Endothelial cell of umbilical vein (primary cell): ENCODE data around the gene TNFRSF1B. TPM values are rescaled to one million over a fixed set of nuclear protein-coding genes. Genes with fewer than 3 reads are reported as not detected.

Experiments
- BruUV-seq: library from RNA; stranded (reverse); fragments of 400-500 nt; replicated peaks from 2 replicates; lab custom pipeline; 2021; lab: Mats Ljungman, UMichigan
- CTCF ChIA-PET: fragments of 300-600, 350-600 bp; sonication (Branson Sonifier 250); formaldehyde crosslinking; loops from one replicate; lab custom pipeline; 2021; ENCODE audit warnings: antibody characterized with exemption, inconsistent platforms; lab: Charles Lee
- POLR2A ChIA-PET: fragments of 300-600, 350-600 bp; sonication (Branson Sonifier 250); formaldehyde crosslinking; loops from one replicate; lab custom pipeline; 2021; ENCODE audit warnings: antibody characterized with exemption, inconsistent platforms; lab: Charles Lee
- DNase-seq: peaks from one replicate; pipeline ENCODE4 v3.0.0-alpha.2; 2011; ENCODE audit warnings: low read depth, low spot score
- FAIRE-seq: peaks from 2 replicates; lab custom pipeline; 2011; peaks lifted over from hg19 to GRCh38; lab: Jason Lieb, UNC
- H2AFZ ChIP-seq: 2 replicates; pipeline ENCODE4 v1.6.0; 2012; ENCODE audit warnings: low read depth, low read length, control low read depth, inconsistent platforms
- H3K27ac ChIP-seq: 2 replicates; pipeline ENCODE4 v1.5.1; 2011; ENCODE audit warnings: low read depth, mild to moderate bottlenecking, control low read depth, low read length, moderate library complexity; ENCODE audit not compliant: insufficient read depth
- H3K27me3 ChIP-seq, 2 experiments: 2 replicates each; pipeline versions ENCODE4 v1.6.0 to v1.6.1; 2011; ENCODE audit warnings: low read length in 2 of 2, mixed read lengths in 1 of 2; ENCODE audit not compliant: control insufficient read depth in 2 of 2, insufficient read depth in 2 of 2
- H3K36me3 ChIP-seq, 2 experiments: 2 replicates in 1 of 2; 3 replicates in 1 of 2; pipeline ENCODE4 v1.5.1; 2011; ENCODE audit warnings: low read length in 2 of 2, mild to moderate bottlenecking in 1 of 2, moderate library complexity in 1 of 2; ENCODE audit not compliant: control insufficient read depth in 2 of 2, insufficient read depth in 2 of 2; ENCODE audit errors: extremely low read depth in 1 of 2
- H3K4me1 ChIP-seq: 3 replicates; pipeline ENCODE4 v1.5.1; 2011; ENCODE audit warnings: mild to moderate bottlenecking, low read length; ENCODE audit not compliant: control insufficient read depth, insufficient read depth; ENCODE audit errors: extremely low read depth
- H3K4me2 ChIP-seq: 2 replicates; pipeline ENCODE4 v1.6.1; 2011; ENCODE audit warnings: low read length, control low read depth, mixed read lengths; ENCODE audit not compliant: insufficient read depth
- H3K4me3 ChIP-seq, 3 experiments: fragments of 200-600 bp in 1 of 3; sonication (generic), shearing (Covaris generic) in 1 of 3; replicated peaks in 1 of 3; 2 replicates each; pipeline ENCODE4 v1.5.1; 2011 to 2016; ENCODE audit warnings: control low read depth in 3 of 3, low read length in 3 of 3, mild to moderate bottlenecking in 2 of 3, inconsistent platforms in 1 of 3, low read depth in 1 of 3, moderate library complexity in 1 of 3; ENCODE audit not compliant: insufficient read depth in 1 of 3
- H3K79me2 ChIP-seq: 2 replicates; pipeline ENCODE4 v1.6.0; 2012; ENCODE audit warnings: low read length, inconsistent platforms; ENCODE audit not compliant: control insufficient read depth, insufficient read depth
- H3K9ac ChIP-seq: replicated peaks from 2 replicates; pipeline ENCODE3; 2011; ENCODE audit warnings: low read length, control low read depth; ENCODE audit not compliant: insufficient read depth; ENCODE audit errors: extremely low read depth
- H3K9me1 ChIP-seq: replicated peaks from 3 replicates; pipeline ENCODE4 v1.6.0; 2011; ENCODE audit warnings: mild to moderate bottlenecking, low read length; ENCODE audit not compliant: control insufficient read depth, insufficient read depth; ENCODE audit errors: extremely low read depth
- H3K9me3 ChIP-seq: replicated peaks from 2 replicates; pipeline ENCODE4 v1.5.1; 2012; ENCODE audit warnings: low read length, inconsistent platforms; ENCODE audit not compliant: control insufficient read depth, insufficient read depth
- H4K20me1 ChIP-seq: replicated peaks from 2 replicates; pipeline ENCODE3; 2011; ENCODE audit warnings: mild to moderate bottlenecking, low read length; ENCODE audit not compliant: control insufficient read depth, insufficient read depth; ENCODE audit errors: extremely low read depth
- EZH2 ChIP-seq: IDR thresholded peaks from 2 replicates; pipeline ENCODE4 v1.6.1; 2012; ENCODE audit warnings: borderline replicate concordance, low read depth, mild to moderate bottlenecking, moderate library complexity, low read length, inconsistent platforms; ENCODE audit not compliant: severe bottlenecking
- FOS ChIP-seq: IDR thresholded peaks from 2 replicates; pipeline ENCODE4 v1.6.1; 2011; ENCODE audit warnings: mild to moderate bottlenecking, low read length, moderate library complexity, borderline replicate concordance; ENCODE audit not compliant: insufficient read depth
- GATA2 ChIP-seq: IDR thresholded peaks from 2 replicates; pipeline ENCODE4 v1.7.0; 2011; ENCODE audit warnings: low read depth, mild to moderate bottlenecking, moderate library complexity, mixed read lengths, low read length; ENCODE audit not compliant: insufficient read length, insufficient read depth
- JUN ChIP-seq: IDR thresholded peaks from 2 replicates; pipeline ENCODE4 v1.6.1; 2011; ENCODE audit warnings: borderline replicate concordance, low read depth; ENCODE audit not compliant: insufficient read length, insufficient read depth
- MYC ChIP-seq: IDR thresholded peaks from one replicate; pipeline ENCODE4 v1.6.1; 2011; ENCODE audit warnings: mild to moderate bottlenecking, low read depth, low read length
- POLR2A ChIP-seq: IDR thresholded peaks from 2 replicates; pipeline ENCODE4 v1.6.1; 2012; ENCODE audit warnings: low read depth, mild to moderate bottlenecking, control low read depth, low read length
- POLR2AphosphoS5 ChIP-seq: IDR thresholded peaks from 2 replicates; pipeline ENCODE4 v1.6.1; 2012; ENCODE audit warnings: low read depth, mild to moderate bottlenecking, control low read depth, low read length, moderate library complexity; ENCODE audit not compliant: insufficient read depth
- dilution Hi-C: fragments of 300-500 bp; cut with MboI; formaldehyde crosslinking; loops from one replicate; pipeline ENCODE4 v1.15.0; 2019; ENCODE audit warnings: low sequenced_read_pairs; ENCODE audit not compliant: extremely low pct_ligation_motif_present
- intact Hi-C: fragments of 100-400 bp; cut with micrococcal nuclease; formaldehyde crosslinking; loops from one replicate; pipeline ENCODE4 v1.10.0; 2022
- polyA plus RNA-seq, 4 experiments: library from polyadenylated mRNA; depleted of rRNA in 3 of 4; stranded (reverse) in 3 of 4; unstranded in 1 of 4; fragments of >200 nt; gene quantifications; 2 replicates each; pipeline versions ENCODE4 v1.2.1 to v1.2.3, GENCODE V29; 2011 to 2012; ENCODE audit warnings: missing spikeins in 1 of 4
- total RNA-seq: library from RNA; stranded (reverse); gene quantifications from 2 replicates; pipeline ENCODE4 v1.2.3, GENCODE V29; 2021
- TF ChIP-seq, protein P1 (sequence below): IDR thresholded peaks from 2 replicates; pipeline ENCODE4 v1.6.1; 2011; ENCODE audit not compliant: insufficient read depth, insufficient read length
- TF ChIP-seq, protein P2 (sequence below), 2 donors: IDR thresholded peaks; 1 replicate in 1 of 2; 2 replicates in 1 of 2; pipeline ENCODE4 v1.5.1; 2011; ENCODE audit warnings: low read length in 2 of 2, mild to moderate bottlenecking in 2 of 2, moderate library complexity in 2 of 2, control low read depth in 1 of 2, inconsistent platforms in 1 of 2, low read depth in 1 of 2; ENCODE audit not compliant: insufficient read depth in 1 of 2; ENCODE audit errors: extremely low read depth in 1 of 2

Gene TNFRSF1B
- total and polyA plus RNA-seq, 2 donors (not counting 3 experiments of a cell fraction or from before 2014, with no cell fraction given) = 53.6 to 65.9 TPM

DNA sequence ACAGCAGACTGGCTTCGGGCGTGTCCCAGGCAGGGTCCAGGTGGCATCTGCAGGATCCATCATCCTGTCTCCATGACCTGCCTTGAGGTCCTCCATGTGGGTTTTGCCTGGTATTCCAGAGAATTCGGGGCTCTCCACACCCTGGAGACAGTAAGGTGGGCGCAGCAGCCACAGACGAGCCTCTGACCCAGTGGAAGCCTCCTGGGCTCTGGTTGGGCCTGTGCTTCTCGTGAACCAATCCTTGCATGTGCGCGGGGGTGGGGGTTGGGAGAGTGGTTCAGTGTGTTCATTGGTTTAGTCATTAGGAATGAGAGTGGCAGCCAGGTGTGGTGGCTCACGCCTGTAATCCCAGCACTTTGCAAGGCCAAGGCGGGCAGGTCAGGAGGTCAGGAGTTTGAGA is 32.1 kb upstream of the TNFRSF1B start:
- peaks cover 8% of the 10 kb centered on the region for H3K4me1 ChIP-seq
- H3K27ac ChIP-seq = no peak overlapping the region
- no peaks in the 10 kb centered on the region for H4K20me1 ChIP-seq
- TF ChIP-seq, protein P1, sequence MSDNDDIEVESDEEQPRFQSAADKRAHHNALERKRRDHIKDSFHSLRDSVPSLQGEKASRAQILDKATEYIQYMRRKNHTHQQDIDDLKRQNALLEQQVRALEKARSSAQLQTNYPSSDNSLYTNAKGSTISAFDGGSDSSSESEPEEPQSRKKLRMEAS = no peak
- TF ChIP-seq JUN (no peak), MYC (no peak), EZH2 (no peak), FOS (no peak), POLR2AphosphoS5 (no peak), POLR2A (no peak), GATA2 (no peak)
- TF ChIP-seq, protein P2, sequence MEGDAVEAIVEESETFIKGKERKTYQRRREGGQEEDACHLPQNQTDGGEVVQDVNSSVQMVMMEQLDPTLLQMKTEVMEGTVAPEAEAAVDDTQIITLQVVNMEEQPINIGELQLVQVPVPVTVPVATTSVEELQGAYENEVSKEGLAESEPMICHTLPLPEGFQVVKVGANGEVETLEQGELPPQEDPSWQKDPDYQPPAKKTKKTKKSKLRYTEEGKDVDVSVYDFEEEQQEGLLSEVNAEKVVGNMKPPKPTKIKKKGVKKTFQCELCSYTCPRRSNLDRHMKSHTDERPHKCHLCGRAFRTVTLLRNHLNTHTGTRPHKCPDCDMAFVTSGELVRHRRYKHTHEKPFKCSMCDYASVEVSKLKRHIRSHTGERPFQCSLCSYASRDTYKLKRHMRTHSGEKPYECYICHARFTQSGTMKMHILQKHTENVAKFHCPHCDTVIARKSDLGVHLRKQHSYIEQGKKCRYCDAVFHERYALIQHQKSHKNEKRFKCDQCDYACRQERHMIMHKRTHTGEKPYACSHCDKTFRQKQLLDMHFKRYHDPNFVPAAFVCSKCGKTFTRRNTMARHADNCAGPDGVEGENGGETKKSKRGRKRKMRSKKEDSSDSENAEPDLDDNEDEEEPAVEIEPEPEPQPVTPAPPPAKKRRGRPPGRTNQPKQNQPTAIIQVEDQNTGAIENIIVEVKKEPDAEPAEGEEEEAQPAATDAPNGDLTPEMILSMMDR (IDR thresholded peaks at IDR 0.05; ENCODE audit: extremely low read depth in 1 of 2, insufficient read depth in 1 of 2, low read depth in 1 of 2, low read length in 2 of 2) = no peak
- no peak overlapping the region for H3K9ac ChIP-seq
- no peaks in the 10 kb centered on the region for H3K9me1 ChIP-seq
- H3K4me2 ChIP-seq = no peak overlapping the region
- H2AFZ ChIP-seq = no peak overlapping the region
- intact Hi-C loops = no loop called here
- FAIRE-seq (no peak), DNase-seq (no peak)
- no TSS peak for BruUV-seq
- no peaks in the 10 kb centered on the region for H3K9me3 ChIP-seq
- H3K27me3 ChIP-seq = no peaks in the 10 kb centered on the region
- ChIA-PET CTCF (interaction anchor here (7.2 kb wide), 1 partner anchor 9 kb away, joined by 48 read pairs; no protein-coding TSS in a partner anchor), POLR2A (interaction anchor here (1.2 kb wide), 1 partner anchor 27 kb away, joined by 5 read pairs; no protein-coding TSS in a partner anchor)
- H3K4me3 ChIP-seq = no peak overlapping the region
- H3K36me3 ChIP-seq = no peaks in the 10 kb centered on the region
- dilution Hi-C loops = no loop called here
- H3K79me2 ChIP-seq = no peaks in the 10 kb centered on the region
